ENCODE data around the gene TSPAN5. TPM values are rescaled to one million over a fixed set of nuclear protein-coding genes. Genes with fewer than 3 reads are reported as not detected.

The TSPAN5 gene
- polyA plus RNA-seq, 1 donor from 2014 or later = 18.8 TPM

DNA sequence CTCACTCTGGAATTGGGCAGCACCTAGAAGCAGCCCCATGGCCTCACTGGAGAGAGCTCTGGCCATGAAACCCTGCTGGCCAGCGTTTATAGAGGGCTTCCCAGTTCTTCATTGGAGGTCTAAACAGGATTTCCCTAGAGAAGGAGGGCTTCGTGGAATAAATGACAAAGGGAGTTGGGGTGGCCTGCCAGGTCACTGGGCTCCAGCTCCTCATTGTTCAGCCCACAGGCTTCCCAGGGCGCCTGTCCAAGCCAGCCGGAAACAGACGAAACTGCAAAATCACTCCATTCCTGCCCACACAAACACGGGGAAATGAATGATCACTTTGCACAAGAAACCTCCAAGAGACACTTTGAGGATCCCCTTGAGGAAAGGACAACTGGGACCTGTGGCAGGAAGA lies 189.7 kb downstream of the TSPAN5 start:
- H4K20me1 ChIP-seq (ENCODE audit: insufficient read depth) = no peaks in the 10 kb centered on the region
- no peaks in the 10 kb centered on the region for H3K36me3 ChIP-seq (ENCODE audit: insufficient read depth, low read length)
- no peak overlapping the region for H3K4me3 ChIP-seq (ENCODE audit: low read length)
- H3K27me3 ChIP-seq (ENCODE audit: insufficient read depth, low read depth, low read length) = no peaks in the 10 kb centered on the region
- no peaks in the 10 kb centered on the region for H3F3A ChIP-seq (ENCODE audit: insufficient read depth, low read length, poor library complexity, severe bottlenecking)
- no peak for TF ChIP-seq TAF1 (IDR thresholded peaks at IDR 0.05; ENCODE audit: low read depth)
- no peak for TF ChIP-seq MXI1 (conservative IDR thresholded peaks at IDR 0.05; ENCODE audit: poor library complexity, severe bottlenecking)
- TF ChIP-seq EZH2 (IDR thresholded peaks at IDR 0.05; ENCODE audit: borderline replicate concordance, insufficient read depth, low read length, poor library complexity, severe bottlenecking) = no peak
- TF ChIP-seq, protein P1, sequence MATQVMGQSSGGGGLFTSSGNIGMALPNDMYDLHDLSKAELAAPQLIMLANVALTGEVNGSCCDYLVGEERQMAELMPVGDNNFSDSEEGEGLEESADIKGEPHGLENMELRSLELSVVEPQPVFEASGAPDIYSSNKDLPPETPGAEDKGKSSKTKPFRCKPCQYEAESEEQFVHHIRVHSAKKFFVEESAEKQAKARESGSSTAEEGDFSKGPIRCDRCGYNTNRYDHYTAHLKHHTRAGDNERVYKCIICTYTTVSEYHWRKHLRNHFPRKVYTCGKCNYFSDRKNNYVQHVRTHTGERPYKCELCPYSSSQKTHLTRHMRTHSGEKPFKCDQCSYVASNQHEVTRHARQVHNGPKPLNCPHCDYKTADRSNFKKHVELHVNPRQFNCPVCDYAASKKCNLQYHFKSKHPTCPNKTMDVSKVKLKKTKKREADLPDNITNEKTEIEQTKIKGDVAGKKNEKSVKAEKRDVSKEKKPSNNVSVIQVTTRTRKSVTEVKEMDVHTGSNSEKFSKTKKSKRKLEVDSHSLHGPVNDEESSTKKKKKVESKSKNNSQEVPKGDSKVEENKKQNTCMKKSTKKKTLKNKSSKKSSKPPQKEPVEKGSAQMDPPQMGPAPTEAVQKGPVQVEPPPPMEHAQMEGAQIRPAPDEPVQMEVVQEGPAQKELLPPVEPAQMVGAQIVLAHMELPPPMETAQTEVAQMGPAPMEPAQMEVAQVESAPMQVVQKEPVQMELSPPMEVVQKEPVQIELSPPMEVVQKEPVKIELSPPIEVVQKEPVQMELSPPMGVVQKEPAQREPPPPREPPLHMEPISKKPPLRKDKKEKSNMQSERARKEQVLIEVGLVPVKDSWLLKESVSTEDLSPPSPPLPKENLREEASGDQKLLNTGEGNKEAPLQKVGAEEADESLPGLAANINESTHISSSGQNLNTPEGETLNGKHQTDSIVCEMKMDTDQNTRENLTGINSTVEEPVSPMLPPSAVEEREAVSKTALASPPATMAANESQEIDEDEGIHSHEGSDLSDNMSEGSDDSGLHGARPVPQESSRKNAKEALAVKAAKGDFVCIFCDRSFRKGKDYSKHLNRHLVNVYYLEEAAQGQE (IDR thresholded peaks at IDR 0.05; ENCODE audit: borderline replicate concordance) = no peak
- TF ChIP-seq, protein P2, sequence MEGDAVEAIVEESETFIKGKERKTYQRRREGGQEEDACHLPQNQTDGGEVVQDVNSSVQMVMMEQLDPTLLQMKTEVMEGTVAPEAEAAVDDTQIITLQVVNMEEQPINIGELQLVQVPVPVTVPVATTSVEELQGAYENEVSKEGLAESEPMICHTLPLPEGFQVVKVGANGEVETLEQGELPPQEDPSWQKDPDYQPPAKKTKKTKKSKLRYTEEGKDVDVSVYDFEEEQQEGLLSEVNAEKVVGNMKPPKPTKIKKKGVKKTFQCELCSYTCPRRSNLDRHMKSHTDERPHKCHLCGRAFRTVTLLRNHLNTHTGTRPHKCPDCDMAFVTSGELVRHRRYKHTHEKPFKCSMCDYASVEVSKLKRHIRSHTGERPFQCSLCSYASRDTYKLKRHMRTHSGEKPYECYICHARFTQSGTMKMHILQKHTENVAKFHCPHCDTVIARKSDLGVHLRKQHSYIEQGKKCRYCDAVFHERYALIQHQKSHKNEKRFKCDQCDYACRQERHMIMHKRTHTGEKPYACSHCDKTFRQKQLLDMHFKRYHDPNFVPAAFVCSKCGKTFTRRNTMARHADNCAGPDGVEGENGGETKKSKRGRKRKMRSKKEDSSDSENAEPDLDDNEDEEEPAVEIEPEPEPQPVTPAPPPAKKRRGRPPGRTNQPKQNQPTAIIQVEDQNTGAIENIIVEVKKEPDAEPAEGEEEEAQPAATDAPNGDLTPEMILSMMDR (IDR thresholded peaks at IDR 0.05; ENCODE audit: poor library complexity, severe bottlenecking) = no peak
- no peak for TF ChIP-seq RAD21 (conservative IDR thresholded peaks at IDR 0.05)
- no peak for TF ChIP-seq SMC3 (conservative IDR thresholded peaks at IDR 0.05; ENCODE audit: poor library complexity)
- no peak for TF ChIP-seq EP300 (conservative IDR thresholded peaks at IDR 0.05; ENCODE audit: poor library complexity, severe bottlenecking)
- TF ChIP-seq POLR2AphosphoS5 (IDR thresholded peaks at IDR 0.05) = no peak
- no peaks in the 10 kb centered on the region for H3K79me2 ChIP-seq (replicated peaks; ENCODE audit: insufficient read depth, low read length)
- H3K9me2 ChIP-seq (ENCODE audit: insufficient read depth, low read length) = no peaks in the 10 kb centered on the region
- no peak overlapping the region for H2AFZ ChIP-seq (ENCODE audit: low read depth, low read length)
- no peak overlapping the region for H3K9ac ChIP-seq (ENCODE audit: low read length)
- H3K4me2 ChIP-seq (ENCODE audit: low read length) = no peak overlapping the region
- H3K9me3 ChIP-seq (ENCODE audit: low read length) = no peaks in the 10 kb centered on the region
- H3K27ac ChIP-seq (ENCODE audit: low read length) = no peak overlapping the region

DNA sequence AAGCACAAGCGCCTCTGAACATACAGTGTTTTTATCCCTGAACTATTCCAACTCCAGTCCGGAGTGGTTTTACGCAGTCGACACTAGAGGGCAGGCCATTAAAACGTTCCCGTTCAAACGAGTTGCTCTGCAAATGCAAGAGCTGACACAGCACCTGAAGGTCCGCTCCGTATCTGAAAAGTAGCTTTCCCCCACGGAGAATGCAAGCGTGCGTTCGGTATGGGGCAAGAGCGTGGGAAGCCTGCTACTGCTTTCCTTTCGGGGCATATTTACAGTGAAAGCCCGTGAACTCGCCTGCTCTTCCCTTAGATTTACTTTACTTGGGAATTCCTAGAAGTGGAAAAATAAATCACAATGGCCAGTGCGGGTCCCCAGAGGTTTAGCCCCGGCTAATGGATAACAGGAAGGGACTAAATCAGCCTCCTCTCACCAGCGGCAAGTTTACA lies 190.8 kb downstream of the TSPAN5 start:
- no peak for TF ChIP-seq POLR2AphosphoS5 (IDR thresholded peaks at IDR 0.05)
- no peak for TF ChIP-seq EZH2 (IDR thresholded peaks at IDR 0.05; ENCODE audit: borderline replicate concordance, insufficient read depth, low read length, poor library complexity, severe bottlenecking)
- TF ChIP-seq MXI1 (conservative IDR thresholded peaks at IDR 0.05; ENCODE audit: poor library complexity, severe bottlenecking) = peak; percentile 51
- TF ChIP-seq, protein P1 (IDR thresholded peaks at IDR 0.05; ENCODE audit: borderline replicate concordance) = no peak
- TF ChIP-seq RAD21 (conservative IDR thresholded peaks at IDR 0.05) = peak; percentile 95
- TF ChIP-seq SMC3 (conservative IDR thresholded peaks at IDR 0.05; ENCODE audit: poor library complexity) = peak; percentile 96
- TF ChIP-seq, protein P2 (IDR thresholded peaks at IDR 0.05; ENCODE audit: poor library complexity, severe bottlenecking) = peak; percentile 91
- Histone ChIP-seq H3F3A (ENCODE audit: insufficient read depth, low read length, poor library complexity, severe bottlenecking) (no peaks in the 10 kb centered on the region), H3K4me3 (ENCODE audit: low read length) (peak overlapping the region; percentile 54), H3K9ac (ENCODE audit: low read length) (no peak overlapping the region), H3K79me2 (replicated peaks; ENCODE audit: insufficient read depth, low read length) (no peaks in the 10 kb centered on the region), H3K36me3 (ENCODE audit: insufficient read depth, low read length) (no peaks in the 10 kb centered on the region), H3K9me3 (ENCODE audit: low read length) (no peaks in the 10 kb centered on the region), H4K20me1 (ENCODE audit: insufficient read depth) (no peaks in the 10 kb centered on the region), H3K9me2 (ENCODE audit: insufficient read depth, low read length) (no peaks in the 10 kb centered on the region), H3K27me3 (ENCODE audit: insufficient read depth, low read depth, low read length) (no peaks in the 10 kb centered on the region), H3K27ac (ENCODE audit: low read length) (no peak overlapping the region), H2AFZ (ENCODE audit: low read depth, low read length) (no peak overlapping the region), H3K4me2 (ENCODE audit: low read length) (no peak overlapping the region)

Measured in neural cell (in vitro differentiated cells).